HCT116 (cell line): ENCODE data around the gene C10orf105. TPM values are rescaled to one million over a fixed set of nuclear protein-coding genes. Genes with fewer than 3 reads are reported as not detected.

Source experiments
- ATAC-seq: fragments of 200-7000 bp; cut with Tn5 transposase; 2 replicates; pipeline ENCODE4 v1.9.1; 2020; ENCODE audit warnings: mild to moderate bottlenecking, moderate library complexity
- BruUV-seq: library from RNA; stranded (reverse); fragments of 400-500 nt; replicated peaks from 2 replicates; lab custom pipeline; 2021; lab: Mats Ljungman, UMichigan
- CTCF ChIA-PET: fragments of 300-600 bp; sonication (Branson Sonifier 250); formaldehyde crosslinking; loops from one replicate; lab custom pipeline; 2021; ENCODE audit warnings: antibody characterized with exemption; lab: Charles Lee
- POLR2A ChIA-PET: fragments of 300-600, 350-600 bp; sonication (Branson Sonifier 250); formaldehyde crosslinking; loops from one replicate; lab custom pipeline; 2021; ENCODE audit warnings: antibody characterized with exemption; lab: Charles Lee
- RAD21 ChIA-PET, 2 experiments: fragments of 300-600 bp; sonication (Branson Sonifier 250); formaldehyde crosslinking; loops; one replicate each; lab custom pipeline; 2023; ENCODE audit warnings: low total read pairs in 2 of 2; ENCODE audit not compliant: uncharacterized antibody in 2 of 2, unreplicated experiment in 2 of 2, low non-redundant PET in 1 of 2; lab: Charles Lee
- DNase-seq: peaks from one replicate; pipeline ENCODE4 v3.0.0-alpha.2; 2010; ENCODE audit warnings: low read depth, low spot score
- H2AFZ ChIP-seq: fragments of 200-600 bp; shearing (Covaris generic), sonication (generic); 2 replicates; pipeline ENCODE4 v1.6.1; 2017; ENCODE audit warnings: low read depth, mixed run types, mixed read lengths, antibody characterized with exemption, low read length; ENCODE audit not compliant: poor library complexity, severe bottlenecking
- H3K27ac ChIP-seq: 2 replicates; pipeline ENCODE4 v1.5.1; 2012; ENCODE audit warnings: low read depth, low read length
- H3K27me3 ChIP-seq: fragments of 200-600 bp; sonication (generic); 2 replicates; pipeline ENCODE4 v1.6.1; 2016; ENCODE audit warnings: mixed run types, low read length, mixed read lengths; ENCODE audit not compliant: insufficient read depth
- H3K36me3 ChIP-seq, 2 experiments: fragments of 200-500 bp in 1 of 2; fragments of 200-600 bp in 1 of 2; sonication (Bioruptor generic) in 1 of 2; sonication (generic) in 1 of 2; 2 replicates each; pipeline versions ENCODE4 v1.5.1 to v1.6.1; 2014 to 2016; ENCODE audit warnings: low read length in 2 of 2, inconsistent platforms in 1 of 2, mixed read lengths in 1 of 2, mixed run types in 1 of 2; ENCODE audit not compliant: insufficient read depth in 2 of 2, control insufficient read depth in 1 of 2
- H3K4me1 ChIP-seq, 2 experiments: fragments of 200-600 bp in 1 of 2; sonication (generic) in 1 of 2; 2 replicates each; pipeline versions ENCODE4 v1.5.1 to v1.6.1; 2012 to 2017; ENCODE audit warnings: low read length in 2 of 2, inconsistent platforms in 1 of 2, mild to moderate bottlenecking in 1 of 2, mixed read lengths in 1 of 2, mixed run types in 1 of 2, moderate library complexity in 1 of 2; ENCODE audit not compliant: insufficient read depth in 2 of 2, control insufficient read depth in 1 of 2
- H3K4me2 ChIP-seq: fragments of 200-600 bp; sonication (generic); 2 replicates; pipeline ENCODE4 v1.6.1; 2017; ENCODE audit warnings: mixed run types, low read length, mixed read lengths
- H3K4me3 ChIP-seq, 2 experiments: fragments of 200-600 bp in 1 of 2; sonication (generic) in 1 of 2; replicated peaks in 1 of 2; 2 replicates each; pipeline ENCODE4 v1.5.1; 2011 to 2016; ENCODE audit warnings: low read length in 2 of 2, control low read depth in 1 of 2, low read depth in 1 of 2, mild to moderate bottlenecking in 1 of 2, mixed read lengths in 1 of 2, mixed run types in 1 of 2
- H3K79me2 ChIP-seq: fragments of 200-600 bp; sonication (generic); 2 replicates; pipeline ENCODE4 v1.6.1; 2017; ENCODE audit warnings: mild to moderate bottlenecking, mixed run types, low read length, moderate library complexity, mixed read lengths; ENCODE audit not compliant: insufficient read depth
- H3K9ac ChIP-seq: fragments of 200-600 bp; sonication (generic); 2 replicates; pipeline ENCODE4 v1.6.1; 2016; ENCODE audit warnings: low read length, mixed read lengths
- H3K9me2 ChIP-seq: fragments of 200-600 bp; sonication (generic), shearing (Covaris generic); 2 replicates; pipeline ENCODE4 v1.6.1; 2017; ENCODE audit warnings: mixed run types, mild to moderate bottlenecking, moderate library complexity; ENCODE audit not compliant: insufficient read depth
- H3K9me3 ChIP-seq, 2 experiments: fragments of 200-500 bp in 1 of 2; fragments of 200-600 bp in 1 of 2; sonication (Bioruptor generic) in 1 of 2; sonication (generic) in 1 of 2; 2 replicates each; pipeline ENCODE4 v1.6.1; 2014 to 2017; ENCODE audit warnings: low read length in 2 of 2, mixed read lengths in 2 of 2, inconsistent platforms in 1 of 2, low read depth in 1 of 2, mild to moderate bottlenecking in 1 of 2, mixed run types in 1 of 2, moderate library complexity in 1 of 2; ENCODE audit not compliant: control insufficient read depth in 1 of 2, insufficient read depth in 1 of 2
- H4K20me1 ChIP-seq: fragments of 200-600 bp; sonication (generic), shearing (Covaris generic); 2 replicates; pipeline ENCODE4 v1.6.1; 2017; ENCODE audit warnings: mixed run types, mild to moderate bottlenecking, moderate library complexity; ENCODE audit not compliant: insufficient read depth
- CEBPB ChIP-seq: IDR thresholded peaks from 2 replicates; pipeline ENCODE4 v1.6.1; 2012; ENCODE audit warnings: low read depth
- CTCF ChIP-seq, 3 experiments: fragments of 200-600 bp in 1 of 3; sonication (generic) in 1 of 3; IDR thresholded peaks in 2 of 3; conservative IDR thresholded peaks in 1 of 3; 2 replicates each; pipeline ENCODE4 v1.5.1; 2012 to 2017; ENCODE audit warnings: low read depth in 2 of 3, low read length in 2 of 3, antibody characterized with exemption in 1 of 3, borderline replicate concordance in 1 of 3, control low read depth in 1 of 3, mild to moderate bottlenecking in 1 of 3, mixed read lengths in 1 of 3, mixed run types in 1 of 3, moderate library complexity in 1 of 3; ENCODE audit not compliant: insufficient read depth in 1 of 3
- EGR1 ChIP-seq: IDR thresholded peaks from 2 replicates; pipeline ENCODE4 v1.6.1; 2012; ENCODE audit warnings: low read depth
- JUND ChIP-seq: IDR thresholded peaks from 2 replicates; pipeline ENCODE4 v1.6.1; 2012
- MAX ChIP-seq: IDR thresholded peaks from 2 replicates; pipeline ENCODE4 v1.6.1; 2012
- POLR2AphosphoS5 ChIP-seq: IDR thresholded peaks from 2 replicates; pipeline ENCODE4 v1.6.1; 2011; ENCODE audit warnings: mild to moderate bottlenecking, low read depth, low read length, moderate library complexity
- RAD21 ChIP-seq: IDR thresholded peaks from 2 replicates; pipeline ENCODE4 v1.6.1; 2012; ENCODE audit warnings: low read depth, mild to moderate bottlenecking
- SIN3A ChIP-seq: IDR thresholded peaks from 2 replicates; pipeline ENCODE4 v1.6.1; 2012; ENCODE audit warnings: low read depth
- SP1 ChIP-seq: IDR thresholded peaks from 2 replicates; pipeline ENCODE4 v1.6.1; 2012; ENCODE audit warnings: low read depth
- ZNF274 ChIP-seq: fragments of 200-500 bp; sonication (Bioruptor generic); IDR thresholded peaks from 2 replicates; pipeline ENCODE4 v1.6.1; 2014; ENCODE audit warnings: mild to moderate bottlenecking, low read depth, low read length, inconsistent platforms
- intact Hi-C: fragments of 100-400 bp; cut with micrococcal nuclease; formaldehyde crosslinking; loops from 2 replicates; pipeline ENCODE4 v1.10.0; 2022
- total RNA-seq: library from RNA; stranded (reverse); gene quantifications from one replicate; pipeline ENCODE4 v1.2.1, GENCODE V29; 2021; ENCODE audit not compliant: unreplicated experiment
- TF ChIP-seq, protein P1 (sequence below): IDR thresholded peaks from 2 replicates; pipeline ENCODE4 v1.6.1; 2011; ENCODE audit warnings: mild to moderate bottlenecking, low read length, moderate library complexity; ENCODE audit not compliant: insufficient replicate concordance; ENCODE audit errors: extremely low read depth
- TF ChIP-seq, protein P2 (sequence below): IDR thresholded peaks from 2 replicates; pipeline ENCODE4 v1.6.1; 2012; ENCODE audit warnings: low read depth

C10orf105 gene
- total RNA-seq, 1 experiment from 2014 or later, result not detected

- TF ChIP-seq CTCF (IDR thresholded peaks at IDR 0.05 in 2 of 3, conservative IDR thresholded peaks at IDR 0.05 in 1 of 3; ENCODE audit: borderline replicate concordance in 1 of 3, insufficient read depth in 1 of 3, low read depth in 2 of 3, low read length in 2 of 3) (no peak), ZNF274 (no peak)
These were observed 35.8 kb upstream of the C10orf105 start (continued) for GRCh38 chr10:71755179-71755879.

GRCh38 chr10:71754562-71754961 is 35.0 kb upstream of the C10orf105 start:
- RAD21 ChIA-PET, result no interaction called here
- H3K9me2 ChIP-seq, result no peaks in the 10 kb centered on the region
- CTCF ChIA-PET, result no interaction called here
- no peaks in the 10 kb centered on the region for H3K36me3 ChIP-seq
- H3K4me3 ChIP-seq, result no peak overlapping the region
- H3K27ac ChIP-seq, result no peak overlapping the region
- peaks cover 3 to 13% of the 10 kb centered on the region in 2 experiments; a peak in 2 of 4 replicates for H3K4me1 ChIP-seq
- H3K79me2 ChIP-seq, result no peaks in the 10 kb centered on the region
- no peaks in the 10 kb centered on the region for H3K9me3 ChIP-seq
- no peak overlapping the region for H3K4me2 ChIP-seq
- H2AFZ ChIP-seq, result no peak overlapping the region
- no peaks in the 10 kb centered on the region for H4K20me1 ChIP-seq
- no TSS peak for BruUV-seq
- no peak overlapping the region for H3K9ac ChIP-seq
- intact Hi-C loops, result no loop called here
- no peaks in the 10 kb centered on the region for H3K27me3 ChIP-seq
- POLR2A ChIA-PET, result no interaction called here
- no peak for DNase-seq
- TF ChIP-seq EGR1 (no peak), JUND (no peak), POLR2AphosphoS5 (no peak), CEBPB (no peak), SP1 (no peak), MAX (no peak), RAD21 (no peak), SIN3A (no peak)
- TF ChIP-seq, protein P1, sequence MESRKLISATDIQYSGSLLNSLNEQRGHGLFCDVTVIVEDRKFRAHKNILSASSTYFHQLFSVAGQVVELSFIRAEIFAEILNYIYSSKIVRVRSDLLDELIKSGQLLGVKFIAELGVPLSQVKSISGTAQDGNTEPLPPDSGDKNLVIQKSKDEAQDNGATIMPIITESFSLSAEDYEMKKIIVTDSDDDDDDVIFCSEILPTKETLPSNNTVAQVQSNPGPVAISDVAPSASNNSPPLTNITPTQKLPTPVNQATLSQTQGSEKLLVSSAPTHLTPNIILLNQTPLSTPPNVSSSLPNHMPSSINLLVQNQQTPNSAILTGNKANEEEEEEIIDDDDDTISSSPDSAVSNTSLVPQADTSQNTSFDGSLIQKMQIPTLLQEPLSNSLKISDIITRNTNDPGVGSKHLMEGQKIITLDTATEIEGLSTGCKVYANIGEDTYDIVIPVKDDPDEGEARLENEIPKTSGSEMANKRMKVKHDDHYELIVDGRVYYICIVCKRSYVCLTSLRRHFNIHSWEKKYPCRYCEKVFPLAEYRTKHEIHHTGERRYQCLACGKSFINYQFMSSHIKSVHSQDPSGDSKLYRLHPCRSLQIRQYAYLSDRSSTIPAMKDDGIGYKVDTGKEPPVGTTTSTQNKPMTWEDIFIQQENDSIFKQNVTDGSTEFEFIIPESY, result no peak
- TF ChIP-seq, protein P2, sequence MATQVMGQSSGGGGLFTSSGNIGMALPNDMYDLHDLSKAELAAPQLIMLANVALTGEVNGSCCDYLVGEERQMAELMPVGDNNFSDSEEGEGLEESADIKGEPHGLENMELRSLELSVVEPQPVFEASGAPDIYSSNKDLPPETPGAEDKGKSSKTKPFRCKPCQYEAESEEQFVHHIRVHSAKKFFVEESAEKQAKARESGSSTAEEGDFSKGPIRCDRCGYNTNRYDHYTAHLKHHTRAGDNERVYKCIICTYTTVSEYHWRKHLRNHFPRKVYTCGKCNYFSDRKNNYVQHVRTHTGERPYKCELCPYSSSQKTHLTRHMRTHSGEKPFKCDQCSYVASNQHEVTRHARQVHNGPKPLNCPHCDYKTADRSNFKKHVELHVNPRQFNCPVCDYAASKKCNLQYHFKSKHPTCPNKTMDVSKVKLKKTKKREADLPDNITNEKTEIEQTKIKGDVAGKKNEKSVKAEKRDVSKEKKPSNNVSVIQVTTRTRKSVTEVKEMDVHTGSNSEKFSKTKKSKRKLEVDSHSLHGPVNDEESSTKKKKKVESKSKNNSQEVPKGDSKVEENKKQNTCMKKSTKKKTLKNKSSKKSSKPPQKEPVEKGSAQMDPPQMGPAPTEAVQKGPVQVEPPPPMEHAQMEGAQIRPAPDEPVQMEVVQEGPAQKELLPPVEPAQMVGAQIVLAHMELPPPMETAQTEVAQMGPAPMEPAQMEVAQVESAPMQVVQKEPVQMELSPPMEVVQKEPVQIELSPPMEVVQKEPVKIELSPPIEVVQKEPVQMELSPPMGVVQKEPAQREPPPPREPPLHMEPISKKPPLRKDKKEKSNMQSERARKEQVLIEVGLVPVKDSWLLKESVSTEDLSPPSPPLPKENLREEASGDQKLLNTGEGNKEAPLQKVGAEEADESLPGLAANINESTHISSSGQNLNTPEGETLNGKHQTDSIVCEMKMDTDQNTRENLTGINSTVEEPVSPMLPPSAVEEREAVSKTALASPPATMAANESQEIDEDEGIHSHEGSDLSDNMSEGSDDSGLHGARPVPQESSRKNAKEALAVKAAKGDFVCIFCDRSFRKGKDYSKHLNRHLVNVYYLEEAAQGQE, result no peak
- ATAC-seq, result no peak
